IPS-18c (cell line): ENCODE data around the gene LYL1.

Experiments used
- H3K4me3 ChIP-seq: 2 replicates; pipeline ENCODE4 v1.7.0; 2013; ENCODE audit warnings: low read depth, mild to moderate bottlenecking, low read length, moderate library complexity; ENCODE audit not compliant: insufficient read depth
- H3K9me3 ChIP-seq: one replicate; pipeline ENCODE4 v1.6.1; 2013; ENCODE audit warnings: mild to moderate bottlenecking, low read length, moderate library complexity; ENCODE audit not compliant: control insufficient read depth, insufficient read depth

The LYL1 gene

DNA sequence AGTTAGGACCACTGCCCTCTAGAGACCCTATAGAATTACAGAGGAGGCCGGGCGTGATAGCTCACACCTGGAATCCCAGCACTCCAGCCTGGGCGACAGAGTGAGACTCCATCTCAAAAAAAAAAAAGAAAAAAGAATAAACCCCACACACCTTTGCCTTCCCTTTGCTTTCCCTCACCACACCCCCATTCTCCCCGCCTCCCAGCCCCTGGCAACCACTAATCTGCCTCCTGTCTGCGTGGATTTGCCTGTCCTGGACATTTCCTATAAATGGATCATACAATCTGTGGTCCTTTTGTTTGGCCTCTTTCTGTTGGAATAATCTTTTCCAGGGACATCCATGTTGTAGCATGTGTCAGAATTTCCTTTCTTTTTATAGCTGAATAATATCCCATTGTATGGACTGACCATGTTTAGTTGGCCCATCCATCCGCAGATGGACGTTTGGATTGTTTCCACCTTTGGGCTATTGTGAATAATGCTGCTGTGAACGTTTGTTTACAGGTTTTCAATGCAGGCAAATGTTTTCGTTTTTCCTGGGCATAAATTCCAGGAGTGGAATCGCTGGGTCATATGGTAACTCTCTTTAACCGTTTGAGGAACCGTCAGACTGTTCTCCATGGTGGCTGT lies 30.7 kb upstream of the LYL1 start:
- Histone ChIP-seq H3K9me3 (no peaks in the 10 kb centered on the region), H3K4me3 (no peak overlapping the region)

DNA sequence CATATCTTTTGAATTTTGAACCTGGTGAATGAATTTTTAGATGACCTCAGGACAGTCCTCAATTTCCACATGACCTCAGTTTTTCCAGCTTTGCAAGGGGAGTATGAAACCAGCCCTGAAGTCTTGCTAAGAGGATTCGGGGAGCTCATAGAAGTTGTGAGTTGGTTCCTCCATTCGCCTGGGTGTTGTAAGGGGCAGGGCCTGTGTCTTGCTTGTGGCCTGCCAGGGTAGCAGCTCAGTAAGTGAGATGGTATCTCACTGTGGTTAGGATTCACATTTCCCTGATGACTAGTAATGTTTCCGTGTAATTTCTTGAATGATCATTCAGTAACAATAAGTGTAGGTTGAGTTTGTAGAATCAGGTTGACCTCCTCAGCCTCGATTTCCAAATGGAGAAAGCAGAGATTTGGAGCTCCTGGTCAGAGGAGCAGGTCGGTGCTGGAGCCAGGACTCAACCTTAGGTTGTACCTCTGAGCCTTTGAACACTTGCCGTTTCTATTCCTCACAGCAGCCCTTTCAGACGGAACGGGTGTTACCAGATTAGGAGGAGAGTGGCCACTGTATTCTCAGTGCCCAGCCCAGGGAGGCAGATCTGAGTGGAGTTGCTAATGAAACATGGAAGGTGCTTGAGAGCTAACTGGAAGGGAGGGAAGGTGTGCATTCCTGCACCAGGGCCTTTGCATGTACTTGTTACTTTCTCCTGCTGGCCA lies 30.0 kb upstream of the LYL1 start:
- no peak overlapping the region for H3K4me3 ChIP-seq
- H3K9me3 ChIP-seq, result no peaks in the 10 kb centered on the region

DNA sequence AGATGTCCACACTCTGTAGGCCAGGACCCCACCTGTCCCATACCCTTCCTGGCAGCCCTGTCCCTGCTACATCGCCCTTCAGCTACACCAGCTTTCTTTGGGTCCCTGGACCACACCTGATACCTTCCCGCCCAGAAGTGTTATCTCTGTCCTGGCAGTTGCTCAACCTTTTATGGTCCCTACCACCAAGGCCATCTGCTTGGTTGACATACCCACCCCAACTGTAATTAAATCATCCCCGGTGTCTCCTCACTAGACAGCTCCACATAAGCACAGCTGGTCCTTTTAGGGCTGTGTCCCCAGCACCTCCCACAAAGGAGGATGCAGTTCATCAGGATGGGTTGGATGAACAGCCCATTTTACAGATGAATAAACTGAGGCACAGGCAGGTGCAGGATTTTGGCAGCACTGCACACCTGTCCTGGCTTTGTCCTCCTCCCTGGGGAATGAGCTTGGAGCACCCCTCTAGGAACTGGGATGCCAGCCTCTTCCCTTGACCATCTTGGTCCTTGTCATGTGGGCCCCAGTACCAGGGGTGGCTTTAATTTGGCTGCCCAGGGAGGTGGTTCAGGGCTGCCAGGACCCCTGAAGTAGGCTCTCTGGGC lies 28.3 kb upstream of the LYL1 start:
- no peak overlapping the region for H3K4me3 ChIP-seq
- H3K9me3 ChIP-seq, result no peaks in the 10 kb centered on the region

DNA sequence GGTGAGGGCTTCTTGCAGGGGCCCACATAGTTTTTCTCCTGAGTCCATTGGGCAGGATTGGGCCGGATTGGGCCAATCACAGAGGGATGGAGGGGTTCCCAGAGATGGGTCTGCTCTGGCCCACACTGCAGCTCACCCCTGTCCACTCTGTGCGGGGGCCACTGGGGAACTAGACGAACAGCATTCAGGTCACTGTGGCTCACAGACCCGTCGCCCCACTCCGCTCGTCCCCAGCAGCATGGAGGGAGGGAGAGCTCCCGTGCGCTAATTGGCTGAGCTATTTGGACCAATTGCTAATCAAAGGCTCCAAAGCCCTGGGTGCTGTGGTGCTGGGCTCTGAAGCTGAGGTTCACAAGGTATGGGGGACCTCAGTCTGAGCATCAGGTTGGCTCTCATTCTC lies 26.7 kb upstream of the LYL1 start:
- peaks cover 2% of the 10 kb centered on the region for H3K9me3 ChIP-seq
- no peak overlapping the region for H3K4me3 ChIP-seq

DNA sequence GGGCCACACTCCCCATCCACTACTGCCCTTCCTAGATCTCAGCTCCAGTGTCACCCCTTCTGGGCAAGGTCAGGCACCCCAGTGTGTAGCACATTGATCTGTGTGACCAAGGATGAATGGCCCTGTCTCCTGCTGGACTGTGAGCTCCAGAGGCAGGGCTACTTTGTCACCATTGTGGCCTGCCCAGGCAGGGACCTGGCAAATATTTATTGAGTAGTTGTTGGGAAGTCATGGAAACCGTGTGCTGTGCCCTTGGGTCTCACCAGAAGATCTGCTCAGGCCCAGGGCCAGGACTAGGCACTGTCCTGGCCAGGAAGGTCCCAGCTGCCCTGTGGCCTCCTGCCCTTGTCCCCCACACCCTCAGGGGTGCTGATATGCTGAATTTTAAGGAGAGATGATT lies 25.9 kb upstream of the LYL1 start:
- Histone ChIP-seq H3K4me3 (no peak overlapping the region), H3K9me3 (peaks cover 2% of the 10 kb centered on the region)

DNA sequence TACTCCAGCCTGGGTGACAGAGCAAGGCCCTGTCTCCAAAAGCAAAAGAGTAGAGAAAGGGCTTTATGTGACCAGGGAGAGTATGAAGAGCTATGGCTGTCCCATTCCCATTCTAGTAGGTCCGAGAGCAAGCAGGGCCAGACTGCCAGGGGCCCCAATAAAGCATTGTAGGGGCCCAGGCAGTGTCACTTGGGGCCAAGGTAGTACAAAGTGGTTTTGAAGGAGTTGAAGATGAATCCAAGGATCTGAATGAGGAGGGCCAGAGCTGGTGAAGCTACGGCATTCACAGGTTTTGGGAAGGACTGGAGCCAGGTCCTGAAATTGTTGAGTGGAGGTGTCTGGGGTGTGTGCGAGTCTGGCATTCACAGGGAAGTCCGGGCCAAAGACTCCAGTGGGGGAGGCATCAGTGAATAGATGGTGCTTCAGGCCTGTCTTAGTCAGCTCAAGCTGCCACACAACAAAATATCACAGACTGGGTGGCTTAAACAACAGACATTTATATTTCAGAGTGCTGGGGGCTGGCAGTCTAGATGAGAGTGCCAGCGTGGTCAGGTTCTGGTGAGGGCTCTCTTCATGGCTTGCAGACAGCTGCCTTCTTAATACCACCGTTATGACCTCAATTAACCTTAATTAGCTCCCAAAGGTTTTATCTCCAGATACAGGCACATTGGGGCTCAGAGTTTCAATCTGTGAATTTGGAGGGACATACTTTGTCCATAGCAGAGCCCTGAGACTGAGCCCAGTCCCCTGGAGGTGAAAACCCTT lies 25.3 kb upstream of the LYL1 start:
- H3K4me3 ChIP-seq, result no peak overlapping the region
- peaks cover 2% of the 10 kb centered on the region for H3K9me3 ChIP-seq

DNA sequence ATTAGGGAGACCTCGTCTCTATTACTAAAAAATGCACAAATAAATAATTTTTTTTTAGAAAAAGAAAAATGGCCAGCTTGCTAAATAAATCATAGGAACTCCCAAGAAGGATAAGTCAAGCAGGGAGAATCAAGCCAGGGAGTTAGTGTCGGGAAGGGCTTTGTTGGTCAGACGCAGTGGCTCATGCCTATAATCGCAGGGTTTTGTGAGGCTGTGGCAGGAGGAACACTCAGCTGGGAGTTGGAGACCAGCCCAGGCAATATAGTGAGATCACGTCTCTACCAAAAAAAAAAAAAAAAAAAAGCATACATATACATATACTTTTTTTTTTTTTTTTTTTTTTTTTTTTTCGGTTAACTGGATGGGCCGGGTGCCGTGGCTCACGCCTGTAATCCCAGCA lies 24.4 kb upstream of the LYL1 start:
- Histone ChIP-seq H3K4me3 (no peak overlapping the region), H3K9me3 (peaks cover 2% of the 10 kb centered on the region)

DNA sequence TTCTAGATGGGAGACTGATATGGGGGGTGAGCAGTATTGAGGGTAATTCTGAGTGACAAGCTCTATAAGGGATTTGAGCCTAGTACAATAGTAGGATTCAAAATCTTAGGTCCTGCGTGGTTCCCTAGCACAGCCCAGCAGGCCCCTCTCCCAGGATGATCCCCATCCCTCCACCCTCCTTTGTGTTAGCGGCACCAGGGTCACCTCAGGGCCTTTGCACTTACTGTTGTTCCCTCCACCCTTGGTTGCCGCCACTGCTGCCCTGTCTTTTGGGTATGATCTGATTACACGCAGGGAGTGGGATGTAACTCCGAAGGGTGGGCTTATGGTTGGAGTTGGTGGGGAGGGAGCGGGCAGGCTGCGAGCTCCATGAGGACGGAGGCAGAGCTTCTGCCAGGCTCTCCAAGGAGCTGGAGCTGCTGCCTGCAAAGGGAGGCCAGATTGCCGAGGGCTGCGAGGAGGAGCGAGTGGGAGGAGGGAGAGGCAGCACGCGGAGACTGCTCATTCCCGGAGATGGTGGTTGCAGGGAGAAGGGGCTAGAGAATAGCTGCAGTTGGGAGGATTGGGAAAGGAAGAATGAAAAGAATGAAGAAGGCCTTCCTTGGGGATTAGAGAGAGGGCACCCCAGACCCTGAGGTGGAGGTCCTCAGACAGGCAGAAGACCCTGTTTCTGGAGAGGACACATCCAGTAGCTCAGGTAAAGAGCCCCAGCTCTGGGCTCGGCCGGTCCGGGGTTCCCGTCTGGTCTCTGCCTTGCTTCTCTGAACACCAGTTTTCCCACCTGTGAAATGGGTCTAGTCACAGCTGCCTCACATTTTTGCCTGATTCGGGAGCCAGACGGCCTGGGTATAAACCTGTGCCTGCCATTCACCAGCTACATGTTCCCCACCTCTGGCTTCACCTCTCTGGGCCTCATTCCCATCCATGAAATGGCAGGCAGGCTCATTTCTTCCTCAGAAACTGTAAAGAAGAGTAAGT lies 20.6 kb upstream of the LYL1 start:
- peaks cover 5% of the 10 kb centered on the region for H3K9me3 ChIP-seq

DNA sequence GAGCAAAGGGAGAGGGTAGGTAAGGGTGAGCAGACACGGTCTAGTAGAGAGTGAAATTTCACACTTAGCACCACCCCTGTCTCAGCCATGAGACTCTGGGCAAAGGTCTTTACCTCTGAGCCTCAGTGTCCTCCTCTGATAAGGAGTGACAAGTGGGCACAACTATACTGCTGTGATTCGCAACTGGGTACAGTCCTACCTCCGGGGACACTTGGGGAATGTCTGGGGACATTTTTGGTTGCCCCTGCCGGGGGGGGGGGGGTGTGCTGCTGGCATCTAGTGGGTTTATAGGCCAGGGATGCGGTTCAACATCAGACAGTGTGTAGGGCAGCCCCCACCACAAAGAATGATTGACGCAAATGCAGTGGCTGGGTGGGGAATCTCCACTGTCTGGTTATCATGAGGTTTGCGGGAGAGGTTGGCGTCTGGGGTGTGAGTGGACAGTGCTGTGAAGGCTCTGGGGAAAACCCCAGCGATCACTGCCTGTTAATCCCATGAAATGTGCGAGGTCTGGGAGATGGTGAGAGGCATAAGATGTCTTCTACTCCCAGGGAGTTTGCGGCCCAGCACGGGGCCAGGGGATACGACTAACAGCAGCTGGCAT lies 19.7 kb upstream of the LYL1 start:
- Histone ChIP-seq H3K9me3 (peaks cover 5% of the 10 kb centered on the region), H3K4me3 (no peak overlapping the region)

More for the DNA sequence above, 20.6 kb upstream of the LYL1 start:
- H3K4me3 ChIP-seq, result no peak overlapping the region

DNA sequence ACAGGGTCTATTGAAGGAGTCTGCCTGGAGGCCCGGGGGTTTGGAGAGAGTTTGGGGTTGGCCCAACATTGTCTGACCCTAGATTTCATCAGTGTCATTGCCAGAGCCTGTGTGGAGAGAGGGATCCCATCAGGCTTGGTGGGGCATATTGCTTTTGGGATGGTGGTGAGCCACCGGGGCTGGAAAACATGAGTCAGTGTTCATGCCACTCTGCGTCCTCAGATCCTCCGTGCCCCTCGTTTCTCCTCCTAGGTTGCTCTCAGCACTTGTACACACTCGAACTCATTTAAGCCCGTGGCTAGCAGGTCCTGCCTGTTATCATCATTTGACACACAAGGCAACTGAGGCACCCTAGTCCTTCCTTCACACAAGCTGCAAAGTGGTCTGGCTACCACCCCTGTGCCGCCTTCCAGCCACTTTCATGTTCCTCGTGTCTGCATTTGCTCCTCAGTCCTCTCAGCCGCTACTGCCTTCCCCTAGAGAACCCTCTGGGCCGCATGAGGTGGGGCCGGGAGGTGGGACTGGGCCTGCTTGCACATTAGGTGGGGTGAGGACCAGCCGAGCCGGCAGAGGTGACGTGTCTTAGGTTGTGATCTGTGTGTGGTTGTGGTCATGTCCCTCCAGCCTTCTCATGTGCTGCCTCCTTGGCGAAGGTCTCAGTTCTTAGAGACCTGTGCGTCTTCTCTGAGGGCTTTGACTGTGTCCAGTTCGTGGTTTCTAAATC lies 19.1 kb upstream of the LYL1 start:
- Histone ChIP-seq H3K9me3 (peaks cover 5% of the 10 kb centered on the region), H3K4me3 (no peak overlapping the region)

DNA sequence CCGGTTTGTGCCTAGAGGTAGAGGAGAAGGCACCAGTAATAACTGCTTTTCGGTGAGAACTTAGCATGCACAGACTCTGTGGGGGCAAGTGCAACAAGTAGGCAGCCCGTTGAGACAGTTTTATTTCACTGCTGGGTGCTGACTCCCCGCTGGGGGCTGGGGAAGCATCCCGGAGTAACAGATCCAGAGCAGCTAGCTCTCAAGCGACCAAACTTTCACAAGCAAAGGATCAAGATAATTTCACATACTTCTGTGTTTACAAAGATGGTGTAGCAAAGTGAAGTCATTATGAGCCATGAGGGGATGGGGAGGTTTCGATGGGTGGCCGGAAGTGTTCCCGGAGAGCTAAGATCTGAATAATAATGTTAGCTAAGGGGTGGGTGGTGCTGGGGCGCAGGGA lies 18.2 kb upstream of the LYL1 start:
- Histone ChIP-seq H3K4me3 (peak overlapping the region; percentile 38), H3K9me3 (peaks cover 5% of the 10 kb centered on the region)

DNA sequence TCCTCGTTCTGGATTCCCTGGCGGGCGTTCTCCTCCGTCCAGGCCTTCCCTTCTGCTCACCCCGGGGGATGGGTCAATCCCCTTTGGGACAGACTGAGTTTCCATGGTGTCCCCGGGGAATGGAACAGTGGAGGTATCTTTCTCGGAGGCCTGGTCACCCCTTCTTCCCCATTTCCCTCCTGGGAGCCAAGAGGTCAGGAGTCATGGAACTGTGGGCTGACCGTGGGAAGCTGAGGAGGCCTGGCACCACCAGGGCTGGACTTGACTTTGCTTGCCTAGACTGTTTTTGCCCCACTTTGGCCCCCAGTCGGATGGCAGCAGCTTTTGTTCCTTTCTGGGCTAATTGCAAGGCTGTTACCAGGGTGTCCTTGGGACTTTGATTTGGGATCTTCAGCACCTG lies 17.4 kb upstream of the LYL1 start:
- peaks cover 3% of the 10 kb centered on the region for H3K9me3 ChIP-seq
- H3K4me3 ChIP-seq, result peak overlapping the region; percentile 38

DNA sequence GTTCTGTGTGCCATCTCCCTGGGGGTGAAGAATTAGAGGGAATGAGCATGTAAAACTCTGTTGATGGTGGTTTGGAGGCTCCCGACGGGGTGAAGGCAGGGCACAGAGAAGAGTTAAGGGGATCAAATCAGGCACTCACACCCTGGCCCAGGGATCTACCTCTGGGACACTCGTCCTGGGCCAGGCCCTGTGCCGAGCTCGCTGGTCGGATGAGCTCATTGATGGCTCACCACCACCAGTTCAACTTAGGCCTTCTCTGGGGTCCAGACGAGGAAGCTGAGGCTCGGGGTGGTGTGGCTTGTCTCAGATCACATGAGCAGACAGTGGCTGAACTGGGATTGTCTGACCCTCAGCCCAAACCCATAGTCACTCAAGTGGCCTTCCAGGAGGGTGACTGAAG lies 17.0 kb upstream of the LYL1 start:
- Histone ChIP-seq H3K4me3 (peak overlapping the region; percentile 100), H3K9me3 (peaks cover 3% of the 10 kb centered on the region)

DNA sequence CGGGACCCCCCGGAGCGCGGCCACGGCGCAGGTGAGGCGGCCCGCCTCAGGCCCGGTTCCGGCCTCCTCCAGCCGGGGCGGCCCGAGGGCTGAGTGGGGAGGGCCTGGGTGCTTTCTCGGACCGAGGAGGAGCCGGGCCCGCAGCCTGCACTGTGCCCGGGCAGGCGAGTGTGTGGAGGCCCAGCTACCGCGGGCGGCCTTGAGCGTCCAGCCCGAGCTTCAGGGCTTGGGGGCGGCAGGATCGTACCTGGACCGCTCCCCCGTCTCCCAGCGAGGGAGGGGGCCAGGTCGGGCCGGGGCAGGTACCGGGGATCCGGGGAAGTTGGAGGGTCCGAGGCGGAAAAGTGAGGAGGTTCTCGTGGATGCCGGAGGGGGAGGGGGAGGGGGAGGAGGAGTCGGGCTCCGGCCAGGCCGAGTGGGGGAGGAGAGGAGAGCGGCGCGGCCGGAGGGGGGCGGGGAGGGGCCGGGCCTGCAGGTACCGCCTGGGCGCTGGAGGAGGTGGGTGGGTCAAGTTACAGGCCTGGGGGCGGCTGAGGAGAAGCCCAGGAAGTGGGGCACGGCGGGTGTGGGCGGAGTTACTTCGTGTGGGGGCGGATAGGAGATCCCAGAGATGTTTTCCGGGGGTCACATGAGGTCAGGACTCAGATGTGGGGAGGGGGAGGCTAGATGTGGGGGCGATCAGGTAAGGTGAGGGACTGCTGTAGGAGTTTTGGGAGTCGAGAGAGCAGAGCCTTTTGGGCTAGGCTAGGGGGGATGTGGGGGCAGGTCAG lies 16.0 kb upstream of the LYL1 start:
- Histone ChIP-seq H3K4me3 (peak overlapping the region; percentile 100), H3K9me3 (peaks cover 3% of the 10 kb centered on the region)

DNA sequence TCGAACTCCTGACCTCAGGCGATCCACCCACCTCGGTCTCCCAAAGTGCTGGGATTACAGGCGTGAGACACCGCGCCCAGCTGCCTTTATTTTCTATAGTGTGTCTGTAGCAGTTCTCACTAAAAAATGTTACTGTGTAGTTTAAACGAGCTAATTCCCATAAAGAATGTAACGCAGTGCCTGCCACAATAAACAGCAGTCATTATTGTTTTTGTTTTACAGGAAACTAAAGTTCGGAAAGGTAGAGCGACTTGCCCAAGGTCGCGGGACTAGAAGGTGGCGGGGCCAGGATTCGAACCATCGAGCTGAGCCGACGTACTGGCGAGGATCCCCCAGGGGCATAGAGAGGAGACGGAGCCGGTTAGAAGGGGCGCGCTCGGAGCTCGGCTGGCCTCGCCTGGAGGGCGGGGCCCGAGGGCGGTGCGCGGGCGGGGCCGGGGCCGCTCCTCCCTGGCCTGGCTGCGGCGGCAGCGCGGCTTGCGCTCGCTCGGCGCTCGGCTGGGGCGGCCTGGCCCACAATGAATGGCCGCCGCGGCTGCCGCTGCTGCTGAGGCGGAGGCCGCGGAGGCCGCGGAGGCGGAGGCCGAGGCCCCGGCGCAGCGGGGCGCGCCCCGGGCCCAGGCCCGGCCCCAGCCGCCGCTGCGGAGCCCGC lies 15.2 kb upstream of the LYL1 start, which contains the start of gene NACC1:
Gene NACC1, plus strand, starts transcription at position 493 of the 652 bp plus-strand sequence. CDS start 16,944 bp downstream, outside the sequence.
- Histone ChIP-seq H3K4me3 (peak within 1 kb of the TSS; percentile 100), H3K9me3 (peaks cover 3% of the 10 kb centered on the region)
